ENCODE results near the gene SSPN. TPM values are rescaled to one million over a fixed set of nuclear protein-coding genes. Genes with fewer than 3 reads are reported as not detected.

Gene SSPN
- total and polyA plus RNA-seq, 2 experiments from 2014 or later, result 1.1 to 2.3 TPM

- H2AFZ ChIP-seq, result no peak overlapping the region
- DNase-seq (ENCODE audit: low spot score) (no peak), ATAC-seq (peak; percentile 22; the same call in 1 of the 3 replicates)
- no peaks in the 10 kb centered on the region for H3K36me3 ChIP-seq (ENCODE audit: insufficient read depth)
- no peaks in the 10 kb centered on the region; the same call in 1 of the 2 replicates for H3K27me3 ChIP-seq (ENCODE audit: insufficient read depth)
- no peak overlapping the region for H3K27ac ChIP-seq (ENCODE audit: low read depth)
- Mint-ChIP-seq H3K4me1 (peaks cover 4% of the 10 kb centered on the region; the same call in 1 of the 3 replicates), H3K9me3 (no peaks in the 10 kb centered on the region), H3K27ac (no peak overlapping the region), H3K4me3 (no peak overlapping the region), H3K27me3 (ENCODE audit: insufficient read depth, low read depth, poor library complexity) (no peaks in the 10 kb centered on the region), H3K36me3 (ENCODE audit: low read depth) (no peaks in the 10 kb centered on the region)
- no peak overlapping the region for H3K4me3 ChIP-seq
- no peaks in the 10 kb centered on the region for H3K4me1 ChIP-seq (ENCODE audit: insufficient read depth)
- TF ChIP-seq, protein P1, sequence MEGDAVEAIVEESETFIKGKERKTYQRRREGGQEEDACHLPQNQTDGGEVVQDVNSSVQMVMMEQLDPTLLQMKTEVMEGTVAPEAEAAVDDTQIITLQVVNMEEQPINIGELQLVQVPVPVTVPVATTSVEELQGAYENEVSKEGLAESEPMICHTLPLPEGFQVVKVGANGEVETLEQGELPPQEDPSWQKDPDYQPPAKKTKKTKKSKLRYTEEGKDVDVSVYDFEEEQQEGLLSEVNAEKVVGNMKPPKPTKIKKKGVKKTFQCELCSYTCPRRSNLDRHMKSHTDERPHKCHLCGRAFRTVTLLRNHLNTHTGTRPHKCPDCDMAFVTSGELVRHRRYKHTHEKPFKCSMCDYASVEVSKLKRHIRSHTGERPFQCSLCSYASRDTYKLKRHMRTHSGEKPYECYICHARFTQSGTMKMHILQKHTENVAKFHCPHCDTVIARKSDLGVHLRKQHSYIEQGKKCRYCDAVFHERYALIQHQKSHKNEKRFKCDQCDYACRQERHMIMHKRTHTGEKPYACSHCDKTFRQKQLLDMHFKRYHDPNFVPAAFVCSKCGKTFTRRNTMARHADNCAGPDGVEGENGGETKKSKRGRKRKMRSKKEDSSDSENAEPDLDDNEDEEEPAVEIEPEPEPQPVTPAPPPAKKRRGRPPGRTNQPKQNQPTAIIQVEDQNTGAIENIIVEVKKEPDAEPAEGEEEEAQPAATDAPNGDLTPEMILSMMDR (conservative IDR thresholded peaks at IDR 0.05; ENCODE audit: low read depth in 2 of 2), result no peak
- TF ChIP-seq ETS1 (IDR thresholded peaks at IDR 0.05) (no peak), POLR2AphosphoS5 (IDR thresholded peaks at IDR 0.05; ENCODE audit: low read depth) (no peak), STAT1 (IDR thresholded peaks at IDR 0.05; ENCODE audit: unreplicated experiment) (no peak), EZH2phosphoT487 (IDR thresholded peaks at IDR 0.05; ENCODE audit: unreplicated experiment) (no peak)
- 0 out of 2 replicates have a peak, but pooled peaks cover 5% of the 10 kb centered on the region for H3K9me2 ChIP-seq (ENCODE audit: insufficient read depth)
- H4K20me1 ChIP-seq (replicated peaks; ENCODE audit: insufficient read depth), result no peaks in the 10 kb centered on the region
- no peaks in the 10 kb centered on the region for H3K79me2 ChIP-seq (replicated peaks; ENCODE audit: insufficient read depth)
- no peak overlapping the region for H3K4me2 ChIP-seq
- no peaks in the 10 kb centered on the region for H3F3A ChIP-seq (replicated peaks; ENCODE audit: low read depth)
Observed at GRCh38 chr12:26239122-26239851, 43.9 kb downstream of the SSPN start.

GRCh38 chr12:26239852-26240815 lies 44.8 kb downstream of the SSPN start:
- no peak overlapping the region for H3K4me3 Mint-ChIP-seq
- Histone ChIP-seq H3K4me2 (no peak overlapping the region), H2AFZ (0 out of 2 replicates have a peak overlapping the region, but pooled peaks have one; percentile 7), H3K36me3 (ENCODE audit: insufficient read depth) (no peaks in the 10 kb centered on the region), H3K27ac (ENCODE audit: low read depth) (no peak overlapping the region), H4K20me1 (replicated peaks; ENCODE audit: insufficient read depth) (no peaks in the 10 kb centered on the region), H3F3A (replicated peaks; ENCODE audit: low read depth) (no peaks in the 10 kb centered on the region), H3K27me3 (ENCODE audit: insufficient read depth) (no peaks in the 10 kb centered on the region), H3K79me2 (replicated peaks; ENCODE audit: insufficient read depth) (no peaks in the 10 kb centered on the region), H3K4me3 (no peak overlapping the region), H3K9me2 (ENCODE audit: insufficient read depth) (0 out of 2 replicates have a peak, but pooled peaks cover 5% of the 10 kb centered on the region), H3K4me1 (ENCODE audit: insufficient read depth) (no peaks in the 10 kb centered on the region)
- H3K27ac Mint-ChIP-seq, result no peak overlapping the region
- ATAC-seq (no peak), DNase-seq (ENCODE audit: low spot score) (no peak)
- H3K27me3 Mint-ChIP-seq (ENCODE audit: insufficient read depth, low read depth, poor library complexity), result no peaks in the 10 kb centered on the region
- H3K9me3 Mint-ChIP-seq, result no peaks in the 10 kb centered on the region
- no peaks in the 10 kb centered on the region for H3K36me3 Mint-ChIP-seq (ENCODE audit: low read depth)
- H3K4me1 Mint-ChIP-seq, result peaks cover 4% of the 10 kb centered on the region; the same call in 1 of the 3 replicates
- no peak for TF ChIP-seq ZNF462 (CRISPR knock-in tag; IDR thresholded peaks at IDR 0.05)
- TF ChIP-seq JUNB (IDR thresholded peaks at IDR 0.05; ENCODE audit: unreplicated experiment), result no peak
